HCT116 (cell line): ENCODE measurements around the gene CCDC134. TPM values are rescaled to one million over a fixed set of nuclear protein-coding genes. Genes with fewer than 3 reads are reported as not detected.

Experiments
- CBX3 ChIP-seq: IDR thresholded peaks from 2 replicates; pipeline ENCODE4 v1.6.1; 2012; ENCODE audit warnings: low read depth
- CEBPB ChIP-seq: IDR thresholded peaks from 2 replicates; pipeline ENCODE4 v1.6.1; 2012; ENCODE audit warnings: low read depth
- EGR1 ChIP-seq: IDR thresholded peaks from 2 replicates; pipeline ENCODE4 v1.6.1; 2012; ENCODE audit warnings: low read depth
- ELF1 ChIP-seq: IDR thresholded peaks from 2 replicates; pipeline ENCODE4 v1.6.1; 2012; ENCODE audit warnings: low read depth, borderline replicate concordance
- EZH2 ChIP-seq: fragments of 200-600 bp; sonication (generic); IDR thresholded peaks from 2 replicates; pipeline ENCODE4 v1.6.1; 2017; ENCODE audit warnings: antibody characterized with exemption, mixed run types
- EZH2phosphoT487 ChIP-seq: fragments of 200-600 bp; IDR thresholded peaks from 2 replicates; pipeline ENCODE4 v1.6.1; 2018; ENCODE audit warnings: antibody characterized with exemption, borderline replicate concordance
- FOSL1 ChIP-seq: IDR thresholded peaks from 2 replicates; pipeline ENCODE4 v1.6.1; 2012; ENCODE audit warnings: low read depth
- POLR2A ChIP-seq: IDR thresholded peaks from 2 replicates; pipeline ENCODE4 v1.7.0; 2011; ENCODE audit warnings: borderline replicate concordance; ENCODE audit not compliant: insufficient read depth, insufficient read length; ENCODE audit errors: extremely low read depth
- POLR2AphosphoS5 ChIP-seq: IDR thresholded peaks from 2 replicates; pipeline ENCODE4 v1.6.1; 2011; ENCODE audit warnings: mild to moderate bottlenecking, low read depth, low read length, moderate library complexity
- RAD21 ChIP-seq: IDR thresholded peaks from 2 replicates; pipeline ENCODE4 v1.6.1; 2012; ENCODE audit warnings: low read depth, mild to moderate bottlenecking
- TCF7L2 ChIP-seq: IDR thresholded peaks from 2 replicates; pipeline ENCODE4 v1.7.0; 2011; ENCODE audit warnings: borderline replicate concordance, inconsistent platforms; ENCODE audit not compliant: insufficient read depth, insufficient read length; ENCODE audit errors: extremely low read depth
- ZFX ChIP-seq: fragments of 450-650 bp; IDR thresholded peaks from 2 replicates; pipeline ENCODE4 v1.6.1; 2017
- ZNF274 ChIP-seq: fragments of 200-500 bp; sonication (Bioruptor generic); IDR thresholded peaks from 2 replicates; pipeline ENCODE4 v1.6.1; 2014; ENCODE audit warnings: mild to moderate bottlenecking, low read depth, low read length, inconsistent platforms
- total RNA-seq: library from RNA; stranded (reverse); gene quantifications from one replicate; pipeline ENCODE4 v1.2.1, GENCODE V29; 2021; ENCODE audit not compliant: unreplicated experiment
- TF ChIP-seq, protein P1 (sequence below): IDR thresholded peaks from 2 replicates; pipeline ENCODE4 v1.6.1; 2012
- TF ChIP-seq, protein P2 (sequence below), 3 experiments: fragments of 200-600 bp in 1 of 3; sonication (generic) in 1 of 3; IDR thresholded peaks in 2 of 3; conservative IDR thresholded peaks in 1 of 3; 2 replicates each; pipeline ENCODE4 v1.5.1; 2012 to 2017; ENCODE audit warnings: low read depth in 2 of 3, low read length in 2 of 3, antibody characterized with exemption in 1 of 3, borderline replicate concordance in 1 of 3, control low read depth in 1 of 3, mild to moderate bottlenecking in 1 of 3, mixed read lengths in 1 of 3, mixed run types in 1 of 3, moderate library complexity in 1 of 3; ENCODE audit not compliant: insufficient read depth in 1 of 3

CCDC134 gene
- total RNA-seq, 1 experiment from 2014 or later = 15.8 TPM

DNA sequence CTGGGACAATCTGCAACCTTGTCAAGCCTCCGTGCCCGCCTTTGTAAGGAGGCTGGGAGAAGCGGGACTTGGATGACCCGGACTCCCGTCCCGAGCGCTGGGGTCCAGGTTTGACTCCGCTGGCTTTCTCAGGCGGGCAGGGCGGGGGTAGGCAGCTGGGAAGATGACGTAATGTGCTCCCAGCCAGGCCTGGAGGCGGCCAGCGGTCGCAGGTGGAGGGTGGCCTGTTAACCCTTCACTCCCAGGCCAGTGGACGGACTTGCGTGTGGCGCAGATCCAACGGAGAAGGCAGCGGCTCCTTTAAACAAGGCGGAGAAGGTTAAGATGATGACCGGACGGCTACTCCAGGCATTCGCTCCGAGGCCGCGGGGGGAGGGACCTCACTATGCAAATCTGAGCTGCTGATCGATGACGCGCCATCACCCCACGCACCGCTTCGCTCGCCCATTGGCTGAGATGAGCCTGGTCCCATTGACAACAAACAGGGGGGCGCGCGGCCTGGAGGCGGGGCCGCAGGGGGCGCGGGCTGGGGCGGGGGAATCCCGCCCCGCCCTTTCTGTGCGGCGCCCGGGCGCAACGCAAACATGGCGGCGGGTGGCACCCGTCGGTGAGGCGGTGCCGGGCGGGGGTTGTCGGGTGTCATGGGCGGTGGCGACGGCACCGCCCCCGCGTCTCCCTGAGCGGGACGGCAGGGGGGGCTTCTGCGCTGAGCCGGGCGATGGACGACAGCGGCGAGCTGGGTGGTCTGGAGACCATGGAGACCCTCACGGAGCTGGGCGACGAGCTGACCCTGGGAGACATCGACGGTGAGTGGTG is 32.3 kb downstream of the CCDC134 start, which contains the start of gene SREBF2 (continued):
- TF ChIP-seq CBX3 (0 out of 2 replicates have a peak, but pooled peaks have one; percentile 21), ZFX (no peak), ZNF274 (no peak), FOSL1 (peak; percentile 33; the same call in 1 of the 2 replicates), CEBPB (no peak; the same call in none of the 2 replicates), ELF1 (no peak), POLR2AphosphoS5 (peak; percentile 47), EZH2 (no peak), TCF7L2 (peak; percentile 85), POLR2A (peak; percentile 22), RAD21 (no peak), EZH2phosphoT487 (no peak), EGR1 (peak; percentile 66)
- TF ChIP-seq, protein P1, sequence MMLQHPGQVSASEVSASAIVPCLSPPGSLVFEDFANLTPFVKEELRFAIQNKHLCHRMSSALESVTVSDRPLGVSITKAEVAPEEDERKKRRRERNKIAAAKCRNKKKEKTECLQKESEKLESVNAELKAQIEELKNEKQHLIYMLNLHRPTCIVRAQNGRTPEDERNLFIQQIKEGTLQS = no peak
- TF ChIP-seq, protein P2, sequence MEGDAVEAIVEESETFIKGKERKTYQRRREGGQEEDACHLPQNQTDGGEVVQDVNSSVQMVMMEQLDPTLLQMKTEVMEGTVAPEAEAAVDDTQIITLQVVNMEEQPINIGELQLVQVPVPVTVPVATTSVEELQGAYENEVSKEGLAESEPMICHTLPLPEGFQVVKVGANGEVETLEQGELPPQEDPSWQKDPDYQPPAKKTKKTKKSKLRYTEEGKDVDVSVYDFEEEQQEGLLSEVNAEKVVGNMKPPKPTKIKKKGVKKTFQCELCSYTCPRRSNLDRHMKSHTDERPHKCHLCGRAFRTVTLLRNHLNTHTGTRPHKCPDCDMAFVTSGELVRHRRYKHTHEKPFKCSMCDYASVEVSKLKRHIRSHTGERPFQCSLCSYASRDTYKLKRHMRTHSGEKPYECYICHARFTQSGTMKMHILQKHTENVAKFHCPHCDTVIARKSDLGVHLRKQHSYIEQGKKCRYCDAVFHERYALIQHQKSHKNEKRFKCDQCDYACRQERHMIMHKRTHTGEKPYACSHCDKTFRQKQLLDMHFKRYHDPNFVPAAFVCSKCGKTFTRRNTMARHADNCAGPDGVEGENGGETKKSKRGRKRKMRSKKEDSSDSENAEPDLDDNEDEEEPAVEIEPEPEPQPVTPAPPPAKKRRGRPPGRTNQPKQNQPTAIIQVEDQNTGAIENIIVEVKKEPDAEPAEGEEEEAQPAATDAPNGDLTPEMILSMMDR (IDR thresholded peaks at IDR 0.05 in 2 of 3, conservative IDR thresholded peaks at IDR 0.05 in 1 of 3; ENCODE audit: borderline replicate concordance in 1 of 3, insufficient read depth in 1 of 3, low read depth in 2 of 3, low read length in 2 of 3) = no peak
